Body of pancreas (tissue), 4 donors: ENCODE measurements around the gene DCXR. TPM values are rescaled to one million over a fixed set of nuclear protein-coding genes. Genes with fewer than 3 reads are reported as not detected.

Experiments
- ATAC-seq: fragments of 150-250 bp; one replicate; pipeline ENCODE4 v1.9.1; 2016
- DNase-seq, 4 donors: peaks; one replicate each; pipeline ENCODE4 v3.0.0-alpha.2; 2019
- H3K27ac ChIP-seq, 4 donors: fragments of 200-600 bp; sonication (generic); 1 replicate in 3 of 4; 2 replicates in 1 of 4; pipeline versions ENCODE4 v1.5.1 to v1.6.1; 2016 to 2019; ENCODE audit warnings: mild to moderate bottlenecking in 1 of 4, mixed read lengths in 1 of 4, moderate library complexity in 1 of 4
- H3K27me3 ChIP-seq, 2 donors: fragments of 200-600 bp; sonication (generic); one replicate each; pipeline ENCODE4 v1.6.0; 2016; ENCODE audit warnings: mild to moderate bottlenecking in 1 of 2
- H3K36me3 ChIP-seq, 2 donors: fragments of 200-600 bp; sonication (generic); replicated peaks in 1 of 2; 2 replicates each; pipeline ENCODE4 v1.5.1; 2016; ENCODE audit warnings: low read depth in 2 of 2; ENCODE audit not compliant: insufficient read depth in 1 of 2
- H3K4me1 ChIP-seq: fragments of 200-600 bp; sonication (generic); one replicate; pipeline ENCODE4 v1.6.0; 2016
- H3K4me3 ChIP-seq, 2 donors: fragments of 200-600 bp; sonication (generic); 1 replicate in 1 of 2; 2 replicates in 1 of 2; pipeline ENCODE4 v1.5.1; 2016 to 2019
- H3K9me3 ChIP-seq, 3 donors: fragments of 200-600 bp; sonication (generic); 1 replicate in 2 of 3; 2 replicates in 1 of 3; pipeline ENCODE4 v1.5.1; 2016
- POLR2A ChIP-seq, 3 donors: fragments of 450-650 bp; IDR thresholded peaks; one replicate each; pipeline ENCODE4 v1.6.1; 2016; ENCODE audit warnings: antibody characterized with exemption in 3 of 3, mild to moderate bottlenecking in 2 of 3
- WGBS, 2 donors: methylation state at CpG; one replicate each; pipeline ENCODE4 v1.1.5; 2017; 5-methylcytosine and 5-hydroxymethylcytosine counted together
- intact Hi-C: fragments of 100-400 bp; cut with DNase I; formaldehyde crosslinking; loops from one replicate; pipeline ENCODE4 v1.15.1; 2023
- total RNA-seq, 2 donors: library from RNA; depleted of rRNA; stranded (reverse); fragments of >200 nt; gene quantifications; one replicate each; pipeline ENCODE4 v1.1.0, GENCODE V29; 2016
- TF ChIP-seq, protein P1 (sequence below), 7 experiments: fragments of 450-650 bp in 4 of 7; fragments of 200-600 bp in 3 of 7; sonication (generic) in 3 of 7; IDR thresholded peaks; one replicate each; pipeline ENCODE4 v1.5.1; 2016 to 2019; ENCODE audit warnings: antibody characterized with exemption in 7 of 7

DCXR gene
- total RNA-seq, 2 donors from 2014 or later, result 82.2 to 205 TPM

DNA sequence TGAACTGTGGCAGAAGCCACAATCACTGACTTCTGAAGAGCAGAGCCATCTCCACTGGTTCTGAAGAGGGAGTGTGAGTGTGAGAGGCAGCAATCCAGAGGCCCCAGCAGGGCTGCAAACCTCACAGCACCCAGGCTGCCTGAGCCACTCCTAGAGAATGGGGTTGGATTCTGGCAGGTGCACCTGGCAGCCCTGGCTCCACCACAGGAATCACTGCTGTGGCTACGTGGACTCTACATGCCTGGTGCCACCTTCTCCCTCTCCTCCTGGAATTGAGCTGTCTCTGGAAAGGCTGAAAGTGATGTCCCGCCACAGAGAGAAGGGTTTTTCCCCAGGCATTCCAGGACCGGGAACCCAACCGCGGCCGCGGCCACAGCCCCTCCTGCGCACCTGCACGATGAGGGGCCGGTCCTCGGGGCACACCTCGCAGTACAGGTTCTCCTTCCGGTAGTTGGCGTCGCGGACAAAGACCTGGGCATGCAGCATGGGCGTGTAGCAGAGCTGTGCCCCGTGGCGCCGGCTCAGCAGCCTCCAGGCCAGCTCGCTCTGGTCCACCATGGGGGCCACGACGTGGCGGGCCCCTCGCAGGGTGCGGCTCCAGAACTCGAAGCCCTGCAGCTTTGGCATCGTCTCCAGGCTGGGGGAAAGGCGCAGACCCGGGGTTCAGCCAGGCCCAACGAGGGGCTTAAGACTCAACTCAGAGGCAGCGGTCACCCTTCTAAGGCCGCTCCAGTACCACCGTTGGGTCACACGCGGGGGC, 27.1 kb upstream of the DCXR start:
- 11 to 16% methylated on average over 9 to 31 of the region's 36 CpGs for WGBS, 2 donors
- Histone ChIP-seq H3K4me3 (peak overlapping the region; percentile 43 to 92), H3K36me3 (peaks cover 3 to 9% of the 10 kb centered on the region in 2 donors), H3K27ac (peak overlapping the region in 3 of 4 donors; percentile 64 to 86 (median 71)), H3K9me3 (no peaks in the 10 kb centered on the region), H3K4me1 (peaks cover 33% of the 10 kb centered on the region), H3K27me3 (no peaks in the 10 kb centered on the region)
- ATAC-seq, result no peak
- no peak for TF ChIP-seq POLR2A (IDR thresholded peaks at IDR 0.05)
- peak in 1 of 4 donors; percentile 44 for DNase-seq
- intact Hi-C loops, result no loop called here

DNA sequence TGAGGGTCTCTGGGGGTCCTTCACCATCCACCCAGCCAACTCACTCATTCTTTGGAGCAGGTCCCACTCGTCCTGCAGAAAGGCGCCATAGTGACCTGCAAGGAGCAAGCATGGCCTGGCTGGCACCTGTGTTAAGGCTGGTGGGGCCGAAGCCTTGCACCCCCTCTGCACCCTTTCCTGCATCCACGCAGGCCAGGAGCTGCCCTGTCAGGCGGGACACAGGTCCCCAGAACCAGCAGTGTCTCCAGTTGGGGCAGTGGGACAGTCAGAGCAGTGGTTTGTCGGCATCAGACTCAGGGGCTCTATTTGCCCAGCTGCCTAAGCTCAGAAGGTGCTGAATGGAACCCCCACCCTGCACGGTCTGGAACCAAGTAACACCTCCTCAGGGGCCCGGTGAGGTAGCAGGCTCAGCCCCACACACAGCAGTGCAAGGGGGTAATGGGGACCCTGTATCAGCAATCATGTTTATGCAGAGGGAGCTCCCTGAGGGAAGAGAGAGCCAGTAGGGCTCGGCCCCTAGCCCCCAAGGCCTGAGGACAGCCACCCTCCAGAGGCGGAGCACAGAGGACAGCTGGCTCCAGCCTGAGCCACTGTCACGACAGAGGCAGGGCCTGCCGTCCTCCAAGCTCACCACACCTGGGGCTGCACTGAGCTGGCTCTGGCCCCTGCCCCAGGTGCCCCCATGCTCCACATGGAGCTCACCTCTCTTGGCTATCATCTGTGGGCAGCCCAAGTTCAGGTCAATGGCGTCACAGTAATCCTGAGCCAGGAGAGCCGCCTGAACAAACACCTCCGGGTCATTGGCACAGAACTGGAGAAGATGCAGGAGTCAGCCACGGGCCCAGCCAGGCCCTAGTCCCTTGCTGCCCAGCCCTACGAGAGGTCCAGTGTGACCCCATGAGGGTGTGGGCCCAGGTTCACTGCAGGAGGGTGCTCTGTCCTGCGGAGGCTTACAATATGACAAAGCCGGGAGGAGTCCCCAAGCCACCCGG, 26.2 kb upstream of the DCXR start:
- intact Hi-C loops, result no loop called here
- Histone ChIP-seq H3K4me3 (no peak overlapping the region), H3K9me3 (no peaks in the 10 kb centered on the region), H3K27ac (peak overlapping the region in 1 of 4 donors; percentile 64), H3K36me3 (peaks cover 3 to 9% of the 10 kb centered on the region in 2 donors), H3K27me3 (no peaks in the 10 kb centered on the region), H3K4me1 (peaks cover 33% of the 10 kb centered on the region)
- 45 to 61% methylated on average over 7 to 18 of the region's 20 CpGs for whole genome bisulfite sequencing, 2 donors
- ATAC-seq (no peak), DNase-seq (no peak)
- no peak for TF ChIP-seq POLR2A (IDR thresholded peaks at IDR 0.05)
- TF ChIP-seq, protein P1, sequence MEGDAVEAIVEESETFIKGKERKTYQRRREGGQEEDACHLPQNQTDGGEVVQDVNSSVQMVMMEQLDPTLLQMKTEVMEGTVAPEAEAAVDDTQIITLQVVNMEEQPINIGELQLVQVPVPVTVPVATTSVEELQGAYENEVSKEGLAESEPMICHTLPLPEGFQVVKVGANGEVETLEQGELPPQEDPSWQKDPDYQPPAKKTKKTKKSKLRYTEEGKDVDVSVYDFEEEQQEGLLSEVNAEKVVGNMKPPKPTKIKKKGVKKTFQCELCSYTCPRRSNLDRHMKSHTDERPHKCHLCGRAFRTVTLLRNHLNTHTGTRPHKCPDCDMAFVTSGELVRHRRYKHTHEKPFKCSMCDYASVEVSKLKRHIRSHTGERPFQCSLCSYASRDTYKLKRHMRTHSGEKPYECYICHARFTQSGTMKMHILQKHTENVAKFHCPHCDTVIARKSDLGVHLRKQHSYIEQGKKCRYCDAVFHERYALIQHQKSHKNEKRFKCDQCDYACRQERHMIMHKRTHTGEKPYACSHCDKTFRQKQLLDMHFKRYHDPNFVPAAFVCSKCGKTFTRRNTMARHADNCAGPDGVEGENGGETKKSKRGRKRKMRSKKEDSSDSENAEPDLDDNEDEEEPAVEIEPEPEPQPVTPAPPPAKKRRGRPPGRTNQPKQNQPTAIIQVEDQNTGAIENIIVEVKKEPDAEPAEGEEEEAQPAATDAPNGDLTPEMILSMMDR (IDR thresholded peaks at IDR 0.05), result no peak

DNA sequence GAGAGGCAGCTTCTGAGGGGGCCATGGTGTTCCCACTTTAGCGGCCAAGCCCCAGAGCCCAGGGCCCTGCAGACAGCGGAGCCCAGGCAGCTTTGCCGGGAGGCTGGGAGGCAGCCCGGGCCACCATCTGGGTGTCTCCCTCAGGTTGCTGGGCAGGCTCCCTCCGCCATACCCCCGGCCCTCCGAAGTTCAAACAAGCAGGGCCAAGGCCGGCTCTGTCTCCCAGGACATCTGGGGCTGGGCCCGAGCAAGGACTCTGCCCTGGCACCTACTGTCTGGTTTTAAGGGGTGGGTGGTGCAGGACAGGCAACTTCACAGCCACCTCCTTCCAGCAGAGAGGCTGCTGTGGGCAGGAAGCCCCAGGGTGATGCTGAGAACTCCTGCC, 25.5 kb upstream of the DCXR start:
- peaks cover 3 to 9% of the 10 kb centered on the region in 2 donors for H3K36me3 ChIP-seq
- H3K4me1 ChIP-seq, result peaks cover 33% of the 10 kb centered on the region
- no peak overlapping the region for H3K27ac ChIP-seq
- DNase-seq (no peak), ATAC-seq (no peak)
- TF ChIP-seq, protein P1 (IDR thresholded peaks at IDR 0.05), result no peak
- no peak for TF ChIP-seq POLR2A (IDR thresholded peaks at IDR 0.05)
- WGBS, 2 donors, result 73 to 83% methylated on average over 4 to 8 of the region's 9 CpGs
- no peaks in the 10 kb centered on the region for H3K9me3 ChIP-seq
- H3K27me3 ChIP-seq, result no peaks in the 10 kb centered on the region
- intact Hi-C loops, result no loop called here
- H3K4me3 ChIP-seq, result no peak overlapping the region

DNA sequence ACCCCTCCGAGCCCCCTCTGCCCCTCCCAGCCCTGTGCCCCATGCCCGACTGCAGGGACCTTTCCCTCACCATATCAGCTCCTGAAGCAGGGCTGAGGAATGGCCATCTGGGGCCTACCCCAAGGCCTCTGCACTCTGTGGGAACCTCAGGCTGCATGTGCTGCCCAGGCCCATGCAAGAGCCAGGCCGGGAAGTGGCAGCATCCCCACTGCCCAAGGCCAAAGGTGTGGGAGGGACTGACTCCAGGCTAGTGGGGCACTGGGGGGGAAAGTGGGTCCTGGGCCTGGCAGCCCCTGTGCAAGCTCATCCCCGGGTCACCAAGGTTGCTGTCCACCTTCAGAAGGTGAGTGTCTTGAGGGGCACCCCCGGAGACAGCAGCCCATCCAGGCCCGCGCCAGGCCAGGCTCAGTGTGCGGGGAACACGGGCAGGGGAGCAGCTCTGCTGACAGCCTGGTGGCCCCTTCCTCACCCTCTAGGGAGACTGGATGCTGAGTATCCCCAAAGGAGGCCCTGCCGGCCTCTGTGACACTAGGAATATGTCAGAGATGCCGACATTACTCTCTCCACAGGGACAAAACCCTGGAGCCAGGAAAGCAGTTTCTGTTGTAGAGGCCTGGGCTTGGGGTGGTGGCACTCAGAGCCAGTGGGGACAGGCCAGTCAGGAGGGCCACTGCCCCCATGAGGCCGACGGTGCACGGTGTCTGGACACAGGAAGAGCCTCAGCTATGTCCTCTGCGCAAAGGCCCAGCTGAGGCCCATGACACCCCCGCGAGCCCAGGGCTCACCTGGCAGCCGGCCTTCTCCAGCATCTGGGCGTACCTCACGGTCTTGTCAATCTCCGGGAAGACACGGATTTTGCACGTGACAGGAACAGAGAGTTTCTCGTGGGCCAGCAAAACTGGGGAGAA, 24.8 kb upstream of the DCXR start:
- intact Hi-C loops, result no loop called here
- no peak for DNase-seq
- WGBS, 2 donors, result 69 to 83% methylated on average over 2 to 22 of the region's 24 CpGs

More for the DNA sequence above, 24.8 kb upstream of the DCXR start:
- no peak for ATAC-seq
- no peak overlapping the region for H3K27ac ChIP-seq
- no peaks in the 10 kb centered on the region for H3K9me3 ChIP-seq
- no peak overlapping the region for H3K4me3 ChIP-seq
- H3K27me3 ChIP-seq, result no peaks in the 10 kb centered on the region
- peaks cover 3 to 11% of the 10 kb centered on the region in 2 donors for H3K36me3 ChIP-seq
- peaks cover 33% of the 10 kb centered on the region for H3K4me1 ChIP-seq
- no peak for TF ChIP-seq POLR2A (IDR thresholded peaks at IDR 0.05)
- TF ChIP-seq, protein P1 (IDR thresholded peaks at IDR 0.05), result no peak
